MM.1S (cell line): ENCODE data around the gene PPP1R37.

Experiments used
- DNase-seq: peaks from one replicate; pipeline ENCODE4 v3.0.0-alpha.2; 2015
- H2AFZ ChIP-seq: fragments of 300-600 bp; sonication (generic); 2 replicates; pipeline ENCODE4 v1.6.0; 2016; ENCODE audit warnings: antibody characterized with exemption, low read length
- H3F3A ChIP-seq: fragments of 300-600 bp; sonication (generic); 2 replicates; pipeline ENCODE4 v1.6.1; 2016; ENCODE audit warnings: mild to moderate bottlenecking, antibody characterized with exemption, low read length, moderate library complexity, mixed read lengths; ENCODE audit not compliant: insufficient read depth
- H3K27ac ChIP-seq: fragments of 300-600 bp; sonication (generic); 2 replicates; pipeline ENCODE4 v1.5.1; 2016; ENCODE audit warnings: mild to moderate bottlenecking, low read length
- H3K27me3 ChIP-seq: fragments of 300-600 bp; sonication (generic); replicated peaks from 2 replicates; pipeline ENCODE4 v1.6.0; 2016; ENCODE audit warnings: low read length; ENCODE audit not compliant: insufficient read depth
- H3K36me3 ChIP-seq: fragments of 300-600 bp; sonication (generic); replicated peaks from 2 replicates; pipeline ENCODE4 v1.6.1; 2016; ENCODE audit warnings: mild to moderate bottlenecking, low read length, mixed read lengths; ENCODE audit not compliant: insufficient read depth
- H3K4me1 ChIP-seq: fragments of 300-600 bp; sonication (generic); 2 replicates; pipeline ENCODE4 v1.6.1; 2016; ENCODE audit warnings: low read length, mixed read lengths
- H3K4me2 ChIP-seq: fragments of 300-600 bp; sonication (generic); 2 replicates; pipeline ENCODE4 v1.6.0; 2016; ENCODE audit warnings: low read depth, low read length
- H3K4me3 ChIP-seq: fragments of 300-600 bp; sonication (generic); 2 replicates; pipeline ENCODE4 v1.5.1; 2016; ENCODE audit warnings: low read length, mixed read lengths
- H3K79me2 ChIP-seq: fragments of 300-600 bp; sonication (generic); 2 replicates; pipeline ENCODE4 v1.6.1; 2016; ENCODE audit warnings: mixed run types, low read length, mixed read lengths
- H3K9ac ChIP-seq: fragments of 300-600 bp; sonication (generic); 2 replicates; pipeline ENCODE4 v1.6.1; 2016; ENCODE audit warnings: low read length, mixed read lengths
- H3K9me2 ChIP-seq: fragments of 300-600 bp; sonication (generic); replicated peaks from 2 replicates; pipeline ENCODE4 v1.6.1; 2016; ENCODE audit warnings: mild to moderate bottlenecking, low read length, mixed read lengths; ENCODE audit not compliant: insufficient read depth
- H3K9me3 ChIP-seq: fragments of 300-600 bp; sonication (generic); replicated peaks from 2 replicates; pipeline ENCODE4 v1.6.1; 2016; ENCODE audit warnings: mild to moderate bottlenecking, low read length, mixed read lengths; ENCODE audit not compliant: insufficient read depth
- H4K20me1 ChIP-seq: fragments of 300-600 bp; sonication (generic); 2 replicates; pipeline ENCODE4 v1.6.1; 2016; ENCODE audit warnings: mild to moderate bottlenecking, low read length, moderate library complexity, mixed read lengths; ENCODE audit not compliant: insufficient read depth
- CTCF ChIP-seq: fragments of 300-600 bp; sonication (generic); IDR thresholded peaks from 2 replicates; pipeline ENCODE4 v1.5.1; 2016; ENCODE audit warnings: antibody characterized with exemption, low read length, mixed read lengths
- EZH2 ChIP-seq: fragments of 300-600 bp; sonication (generic); optimal IDR thresholded peaks from 2 replicates; pipeline ENCODE3; 2017; ENCODE audit warnings: low read depth, mild to moderate bottlenecking, antibody characterized with exemption, low read length, mixed read lengths
- EZH2phosphoT487 ChIP-seq: fragments of 300-600 bp; sonication (generic); IDR thresholded peaks from 2 replicates; pipeline ENCODE4 v1.6.1; 2018; ENCODE audit warnings: antibody characterized with exemption, low read length

The PPP1R37 gene

GRCh38 chr19:45135176-45135885, 42.4 kb downstream of the PPP1R37 start:
- peaks cover 85% of the 10 kb centered on the region for H3K79me2 ChIP-seq

GRCh38 chr19:45136507-45137178, 43.7 kb downstream of the PPP1R37 start:
- Histone ChIP-seq H3K36me3 (no peaks in the 10 kb centered on the region), H3K9me2 (no peaks in the 10 kb centered on the region), H4K20me1 (no peaks in the 10 kb centered on the region), H3K4me2 (peak overlapping the region; percentile 92), H3K4me1 (peaks cover 33% of the 10 kb centered on the region), H3K9ac (peak overlapping the region; percentile 70), H2AFZ (no peak overlapping the region), H3F3A (peaks cover 28% of the 10 kb centered on the region), H3K27ac (peak overlapping the region; percentile 97), H3K79me2 (peaks cover 80% of the 10 kb centered on the region), H3K27me3 (no peaks in the 10 kb centered on the region), H3K9me3 (no peaks in the 10 kb centered on the region), H3K4me3 (peak overlapping the region; percentile 53)
- peak; percentile 56 for DNase-seq
- TF ChIP-seq EZH2 (no peak), EZH2phosphoT487 (no peak), CTCF (no peak)

More at GRCh38 chr19:45135176-45135885, 42.4 kb downstream of the PPP1R37 start:
- H4K20me1 ChIP-seq: no peaks in the 10 kb centered on the region
- H3K4me3 ChIP-seq: no peak overlapping the region
- no peaks in the 10 kb centered on the region for H3K9me2 ChIP-seq
- H3K27ac ChIP-seq: no peak overlapping the region
- no peak overlapping the region for H2AFZ ChIP-seq
- H3K36me3 ChIP-seq: no peaks in the 10 kb centered on the region
- TF ChIP-seq EZH2 (no peak), EZH2phosphoT487 (no peak), CTCF (no peak)
- H3K4me2 ChIP-seq: no peak overlapping the region
- no peak overlapping the region for H3K9ac ChIP-seq
- peaks cover 45% of the 10 kb centered on the region for H3K4me1 ChIP-seq
- no peaks in the 10 kb centered on the region for H3K27me3 ChIP-seq
- DNase-seq: no peak
- H3K9me3 ChIP-seq: no peaks in the 10 kb centered on the region
- H3F3A ChIP-seq: peaks cover 31% of the 10 kb centered on the region

GRCh38 chr19:45137179-45137761, 44.3 kb downstream of the PPP1R37 start:
- H4K20me1 ChIP-seq: no peaks in the 10 kb centered on the region
- H2AFZ ChIP-seq: 0 out of 2 replicates have a peak overlapping the region, but pooled peaks have one; percentile 11
- H3K27ac ChIP-seq: peak overlapping the region; percentile 97
- H3K4me3 ChIP-seq: peak overlapping the region; percentile 53
- H3K4me1 ChIP-seq: peaks cover 33% of the 10 kb centered on the region
- H3K4me2 ChIP-seq: peak overlapping the region; percentile 92
- peak overlapping the region; percentile 70 for H3K9ac ChIP-seq
- H3K27me3 ChIP-seq: no peaks in the 10 kb centered on the region
- H3F3A ChIP-seq: peaks cover 28% of the 10 kb centered on the region
- TF ChIP-seq EZH2phosphoT487: no peak
- peak; percentile 27 for TF ChIP-seq CTCF
- no peaks in the 10 kb centered on the region for H3K9me2 ChIP-seq
- H3K79me2 ChIP-seq: peaks cover 78% of the 10 kb centered on the region
- no peaks in the 10 kb centered on the region for H3K36me3 ChIP-seq
- H3K9me3 ChIP-seq: no peaks in the 10 kb centered on the region
- DNase-seq: peak; percentile 95
